ENCODE measurements around the gene COQ8A.

- TF ChIP-seq POLR2A (IDR thresholded peaks at IDR 0.05) (no peak), CTCF (IDR thresholded peaks at IDR 0.05) (no peak)
Observed at GRCh38 chr1:226964068-226964425, 24.0 kb downstream of the COQ8A start.

Data from prostate gland (tissue), 2 donors.